ENCODE measurements around the gene ZFR. TPM values are rescaled to one million over a fixed set of nuclear protein-coding genes. Genes with fewer than 3 reads are reported as not detected.

Gene ZFR
- total RNA-seq, 1 experiment from 2014 or later: 72.7 TPM

DNA sequence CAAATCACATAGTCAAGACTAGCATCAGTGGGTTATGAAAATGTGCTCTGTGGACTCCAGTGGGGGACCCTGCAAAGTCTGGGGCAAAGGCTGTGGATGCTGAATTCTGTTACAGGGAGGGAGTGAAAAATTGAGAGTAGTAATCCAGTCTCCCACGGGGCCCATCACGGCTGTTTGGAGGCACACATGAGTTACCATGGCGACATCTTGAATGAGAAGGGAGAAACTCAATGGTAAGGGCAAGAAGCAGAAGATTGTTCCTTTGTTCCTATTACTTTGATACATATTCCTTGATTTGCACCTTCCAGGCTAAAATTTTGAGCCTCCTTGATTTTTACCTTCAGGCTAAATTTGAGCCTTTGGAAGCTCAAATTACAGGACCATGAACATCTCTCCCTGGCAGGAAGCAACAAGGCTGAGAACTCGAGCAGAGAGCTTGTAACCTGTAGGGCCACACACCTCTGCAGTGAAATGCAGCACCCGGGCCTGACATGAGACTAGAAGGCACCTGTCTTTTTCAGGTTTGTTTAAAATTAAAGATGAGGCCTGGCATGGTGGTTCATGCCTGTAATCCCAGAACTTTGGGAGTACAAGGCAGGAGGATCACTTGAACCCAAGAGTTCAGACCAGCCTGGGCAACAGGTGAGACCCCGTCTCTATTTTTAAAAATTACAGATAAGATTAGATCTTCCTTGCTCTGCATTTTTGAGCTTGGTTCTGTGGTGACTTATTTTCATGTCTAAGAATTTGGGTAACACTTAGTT, 31.0 kb upstream of the ZFR start:
- ATAC-seq: no peak
- no peaks in the 10 kb centered on the region for H3K36me3 ChIP-seq (ENCODE audit: control insufficient read depth, insufficient read depth, low read length)
- intact Hi-C loops (cut with micrococcal nuclease; ENCODE audit: unreplicated experiment): no loop called here
- no peaks in the 10 kb centered on the region for H3K4me1 ChIP-seq (ENCODE audit: control insufficient read depth, insufficient read depth, low read length)
- H3K4me3 ChIP-seq (ENCODE audit: low read depth in 2 of 2, low read length in 2 of 2): no peak overlapping the region
- DNase-seq (ENCODE audit: low read depth, low spot score): no peak
- no TSS peak for BruUV-seq (replicated peaks)
- H3K9me3 ChIP-seq (ENCODE audit: control insufficient read depth, insufficient read depth, low read depth, low read length): no peaks in the 10 kb centered on the region
- ChIA-PET CTCF (no interaction called here), POLR2A (interaction anchor here (0.6 kb wide), 1 partner anchor 118 kb away, joined by 4 read pairs; no protein-coding TSS in a partner anchor)
- H3K27me3 ChIP-seq (ENCODE audit: control insufficient read depth, insufficient read depth, low read length): no peaks in the 10 kb centered on the region
- TF ChIP-seq SIN3A (IDR thresholded peaks at IDR 0.05; ENCODE audit: borderline replicate concordance, insufficient read depth, low read depth, low read length): no peak
- TF ChIP-seq TCF7L2 (IDR thresholded peaks at IDR 0.05; ENCODE audit: low read depth, low read length): no peak
- TF ChIP-seq, protein P1, sequence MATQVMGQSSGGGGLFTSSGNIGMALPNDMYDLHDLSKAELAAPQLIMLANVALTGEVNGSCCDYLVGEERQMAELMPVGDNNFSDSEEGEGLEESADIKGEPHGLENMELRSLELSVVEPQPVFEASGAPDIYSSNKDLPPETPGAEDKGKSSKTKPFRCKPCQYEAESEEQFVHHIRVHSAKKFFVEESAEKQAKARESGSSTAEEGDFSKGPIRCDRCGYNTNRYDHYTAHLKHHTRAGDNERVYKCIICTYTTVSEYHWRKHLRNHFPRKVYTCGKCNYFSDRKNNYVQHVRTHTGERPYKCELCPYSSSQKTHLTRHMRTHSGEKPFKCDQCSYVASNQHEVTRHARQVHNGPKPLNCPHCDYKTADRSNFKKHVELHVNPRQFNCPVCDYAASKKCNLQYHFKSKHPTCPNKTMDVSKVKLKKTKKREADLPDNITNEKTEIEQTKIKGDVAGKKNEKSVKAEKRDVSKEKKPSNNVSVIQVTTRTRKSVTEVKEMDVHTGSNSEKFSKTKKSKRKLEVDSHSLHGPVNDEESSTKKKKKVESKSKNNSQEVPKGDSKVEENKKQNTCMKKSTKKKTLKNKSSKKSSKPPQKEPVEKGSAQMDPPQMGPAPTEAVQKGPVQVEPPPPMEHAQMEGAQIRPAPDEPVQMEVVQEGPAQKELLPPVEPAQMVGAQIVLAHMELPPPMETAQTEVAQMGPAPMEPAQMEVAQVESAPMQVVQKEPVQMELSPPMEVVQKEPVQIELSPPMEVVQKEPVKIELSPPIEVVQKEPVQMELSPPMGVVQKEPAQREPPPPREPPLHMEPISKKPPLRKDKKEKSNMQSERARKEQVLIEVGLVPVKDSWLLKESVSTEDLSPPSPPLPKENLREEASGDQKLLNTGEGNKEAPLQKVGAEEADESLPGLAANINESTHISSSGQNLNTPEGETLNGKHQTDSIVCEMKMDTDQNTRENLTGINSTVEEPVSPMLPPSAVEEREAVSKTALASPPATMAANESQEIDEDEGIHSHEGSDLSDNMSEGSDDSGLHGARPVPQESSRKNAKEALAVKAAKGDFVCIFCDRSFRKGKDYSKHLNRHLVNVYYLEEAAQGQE (IDR thresholded peaks at IDR 0.05; ENCODE audit: insufficient read depth in 1 of 2, low read depth in 2 of 2, low read length in 1 of 2): no peak
- in situ Hi-C loops (cut with HindIII; ENCODE audit: low pct_unique_long_range_greater_than_20kb, low sequenced_read_pairs): no loop called here
- H3K27ac ChIP-seq (ENCODE audit: low read length): no peak overlapping the region

DNA sequence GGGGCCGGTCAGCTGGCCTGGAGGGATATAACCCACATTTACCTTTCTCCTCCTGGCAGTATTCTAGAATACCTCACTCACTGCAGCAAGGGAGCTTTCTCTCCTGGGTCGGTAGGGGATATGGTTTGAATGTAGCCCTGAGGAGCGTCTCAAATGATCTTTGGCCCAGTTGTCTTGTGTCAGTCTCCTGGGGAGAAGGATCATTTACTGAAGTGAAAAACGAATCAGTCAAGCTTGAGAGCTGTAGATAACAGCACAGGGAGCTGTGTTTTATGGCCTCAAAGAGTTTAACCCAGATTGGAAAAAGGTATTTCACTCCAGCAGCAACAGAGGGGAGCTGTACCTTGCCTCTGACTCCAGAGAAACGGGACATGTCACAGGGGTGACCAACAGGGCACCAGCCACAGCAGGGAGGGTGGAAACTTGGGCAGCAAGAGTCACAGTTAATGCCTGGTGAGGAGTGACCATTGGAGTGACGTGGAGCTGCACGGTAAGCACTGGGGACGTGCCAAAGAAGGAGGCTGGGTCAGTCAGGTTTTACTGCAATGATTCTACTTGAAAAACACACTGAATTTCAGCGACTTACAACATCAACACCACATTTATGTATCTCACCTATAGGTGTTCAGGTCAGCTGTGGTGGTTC, 29.8 kb upstream of the ZFR start:
- BruUV-seq (replicated peaks): no TSS peak

More for the DNA sequence above, 29.8 kb upstream of the ZFR start:
- H3K9me3 ChIP-seq (ENCODE audit: control insufficient read depth, insufficient read depth, low read depth, low read length): no peaks in the 10 kb centered on the region
- H3K4me1 ChIP-seq (ENCODE audit: control insufficient read depth, insufficient read depth, low read length): no peaks in the 10 kb centered on the region
- ChIA-PET POLR2A (no interaction called here), CTCF (no interaction called here)
- no peak overlapping the region for H3K4me3 ChIP-seq (ENCODE audit: low read depth in 2 of 2, low read length in 2 of 2)
- DNase-seq (ENCODE audit: low read depth, low spot score) (no peak), ATAC-seq (no peak)
- intact Hi-C loops (cut with micrococcal nuclease; ENCODE audit: unreplicated experiment) (no loop called here), in situ Hi-C loops (cut with HindIII; ENCODE audit: low pct_unique_long_range_greater_than_20kb, low sequenced_read_pairs) (no loop called here)
- TF ChIP-seq, protein P1 (IDR thresholded peaks at IDR 0.05; ENCODE audit: insufficient read depth in 1 of 2, low read depth in 2 of 2, low read length in 1 of 2): no peak
- no peak for TF ChIP-seq POLR2AphosphoS5 (IDR thresholded peaks at IDR 0.05; ENCODE audit: low read depth, low read length)
- no peak for TF ChIP-seq TCF7L2 (IDR thresholded peaks at IDR 0.05; ENCODE audit: low read depth, low read length)
- TF ChIP-seq, protein P2, sequence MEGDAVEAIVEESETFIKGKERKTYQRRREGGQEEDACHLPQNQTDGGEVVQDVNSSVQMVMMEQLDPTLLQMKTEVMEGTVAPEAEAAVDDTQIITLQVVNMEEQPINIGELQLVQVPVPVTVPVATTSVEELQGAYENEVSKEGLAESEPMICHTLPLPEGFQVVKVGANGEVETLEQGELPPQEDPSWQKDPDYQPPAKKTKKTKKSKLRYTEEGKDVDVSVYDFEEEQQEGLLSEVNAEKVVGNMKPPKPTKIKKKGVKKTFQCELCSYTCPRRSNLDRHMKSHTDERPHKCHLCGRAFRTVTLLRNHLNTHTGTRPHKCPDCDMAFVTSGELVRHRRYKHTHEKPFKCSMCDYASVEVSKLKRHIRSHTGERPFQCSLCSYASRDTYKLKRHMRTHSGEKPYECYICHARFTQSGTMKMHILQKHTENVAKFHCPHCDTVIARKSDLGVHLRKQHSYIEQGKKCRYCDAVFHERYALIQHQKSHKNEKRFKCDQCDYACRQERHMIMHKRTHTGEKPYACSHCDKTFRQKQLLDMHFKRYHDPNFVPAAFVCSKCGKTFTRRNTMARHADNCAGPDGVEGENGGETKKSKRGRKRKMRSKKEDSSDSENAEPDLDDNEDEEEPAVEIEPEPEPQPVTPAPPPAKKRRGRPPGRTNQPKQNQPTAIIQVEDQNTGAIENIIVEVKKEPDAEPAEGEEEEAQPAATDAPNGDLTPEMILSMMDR (IDR thresholded peaks at IDR 0.05): no peak
- no peak for TF ChIP-seq SIN3A (IDR thresholded peaks at IDR 0.05; ENCODE audit: borderline replicate concordance, insufficient read depth, low read depth, low read length)
- no peaks in the 10 kb centered on the region for H3K36me3 ChIP-seq (ENCODE audit: control insufficient read depth, insufficient read depth, low read length)
- H3K27me3 ChIP-seq (ENCODE audit: control insufficient read depth, insufficient read depth, low read length): no peaks in the 10 kb centered on the region
- H3K27ac ChIP-seq (ENCODE audit: low read length): no peak overlapping the region

Measured in Panc1 (cell line).